Erythroblast (primary cell): ENCODE results near the gene NUDCD3.

Experiments
- DNase-seq, 2 experiments: peaks; one replicate each; lab custom pipeline; 2025; lab: John Stamatoyannopoulos, UW
- GATA1 ChIP-seq: IDR thresholded peaks from 2 replicates; pipeline ENCODE4 v1.6.1; 2011; ENCODE audit warnings: low read depth, mild to moderate bottlenecking, control low read depth, low read length, moderate library complexity
- POLR2A ChIP-seq: IDR thresholded peaks from 2 replicates; pipeline ENCODE4 v1.6.1; 2011; ENCODE audit warnings: mild to moderate bottlenecking, low read length

Gene NUDCD3

GRCh38 chr7:44388089-44388970 is 102.1 kb downstream of the NUDCD3 start:
- TF ChIP-seq GATA1 (no peak), POLR2A (no peak)

GRCh38 chr7:44387389-44387788 is 103.1 kb downstream of the NUDCD3 start:
- TF ChIP-seq POLR2A (no peak), GATA1 (no peak)

More at GRCh38 chr7:44388089-44388970, 102.1 kb downstream of the NUDCD3 start:
- no peak for DNase-seq

GRCh38 chr7:44386139-44386913 is 104.1 kb downstream of the NUDCD3 start:
- DNase-seq: no peak
- TF ChIP-seq POLR2A (no peak), GATA1 (no peak)

More at GRCh38 chr7:44387389-44387788, 103.1 kb downstream of the NUDCD3 start:
- DNase-seq: no peak

- TF ChIP-seq GATA1 (no peak), POLR2A (no peak)
Observed at GRCh38 chr7:44385434-44386138, 104.9 kb downstream of the NUDCD3 start.

GRCh38 chr7:44384586-44385433 is 105.6 kb downstream of the NUDCD3 start:
- TF ChIP-seq POLR2A: no peak
- no peak for DNase-seq

More at GRCh38 chr7:44385434-44386138, 104.9 kb downstream of the NUDCD3 start:
- no peak for DNase-seq

- DNase-seq: no peak
- TF ChIP-seq POLR2A (no peak), GATA1 (no peak)
Observed at GRCh38 chr7:44383566-44383965, 106.9 kb downstream of the NUDCD3 start.

GRCh38 chr7:44382459-44383265 is 107.8 kb downstream of the NUDCD3 start:
- no peak for TF ChIP-seq POLR2A
- TF ChIP-seq GATA1: no peak
- no peak for DNase-seq

GRCh38 chr7:44381494-44382220 is 108.8 kb downstream of the NUDCD3 start:
- no peak for TF ChIP-seq GATA1
- TF ChIP-seq POLR2A: no peak
- no peak for DNase-seq

GRCh38 chr7:44380831-44381493 is 109.5 kb downstream of the NUDCD3 start:
- no peak for DNase-seq

GRCh38 chr7:44380189-44380830 is 110.1 kb downstream of the NUDCD3 start:
- DNase-seq: no peak
- no peak for TF ChIP-seq POLR2A
- no peak for TF ChIP-seq GATA1

More at GRCh38 chr7:44380831-44381493, 109.5 kb downstream of the NUDCD3 start:
- TF ChIP-seq GATA1 (no peak), POLR2A (no peak)
